Activated CD4-positive, CD25-positive, alpha-beta regulatory T cell treated with anti-CD3 and anti-CD28 coated beads, Interleukin-2, amount 50 U/mL, for 24 hours (primary cell): ENCODE data around the gene EIF1B.
A peak's percentile ranks its signal among the peaks of the same experiment; 100 is the strongest.

Experiments
- ATAC-seq, 2 donors: fragments of 150-1000 bp; cut with Tn5 transposase; one replicate each; pipeline ENCODE4 v1.10.0; 2021; ENCODE audit warnings: mild to moderate bottlenecking in 1 of 2, moderate library complexity in 1 of 2

Gene EIF1B

DNA sequence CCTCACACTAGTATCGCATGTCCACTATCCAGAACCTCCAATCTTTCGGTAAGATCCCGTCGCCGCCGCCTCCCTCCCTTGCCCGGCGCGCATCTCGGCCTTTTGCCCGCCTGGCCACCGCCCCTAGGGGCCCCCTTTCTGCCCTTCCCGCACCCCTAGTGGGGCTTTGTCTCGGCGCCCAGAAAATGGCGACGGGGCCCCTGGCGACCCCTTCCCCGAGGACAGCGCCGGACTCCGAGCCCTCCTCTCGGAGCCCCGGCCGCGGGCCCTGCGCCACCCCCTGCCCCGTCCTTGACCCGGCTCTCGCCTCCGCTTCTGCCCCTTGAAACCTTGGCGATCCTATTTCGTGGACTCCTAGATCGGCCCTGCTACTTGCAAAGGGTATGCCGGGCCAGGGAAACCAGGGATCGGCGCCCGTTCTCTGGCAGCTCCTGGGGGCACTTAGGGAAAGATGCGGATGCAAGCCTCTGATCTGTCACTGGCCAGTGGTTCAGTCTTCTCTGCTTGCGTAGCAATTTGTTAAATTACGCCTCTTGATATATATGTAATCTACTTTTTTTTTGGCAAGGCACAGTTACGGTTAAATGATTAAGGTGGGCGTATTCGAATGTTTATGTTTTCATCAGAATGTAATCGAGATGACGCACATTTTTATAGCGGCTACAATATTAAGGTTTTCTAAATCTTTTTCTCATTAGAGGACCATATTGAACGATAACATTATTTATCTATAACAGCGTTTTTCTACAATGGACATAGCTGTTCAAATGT, 603 bp downstream of the EIF1B start:
- ATAC-seq, result peak; percentile 19 to 26

DNA sequence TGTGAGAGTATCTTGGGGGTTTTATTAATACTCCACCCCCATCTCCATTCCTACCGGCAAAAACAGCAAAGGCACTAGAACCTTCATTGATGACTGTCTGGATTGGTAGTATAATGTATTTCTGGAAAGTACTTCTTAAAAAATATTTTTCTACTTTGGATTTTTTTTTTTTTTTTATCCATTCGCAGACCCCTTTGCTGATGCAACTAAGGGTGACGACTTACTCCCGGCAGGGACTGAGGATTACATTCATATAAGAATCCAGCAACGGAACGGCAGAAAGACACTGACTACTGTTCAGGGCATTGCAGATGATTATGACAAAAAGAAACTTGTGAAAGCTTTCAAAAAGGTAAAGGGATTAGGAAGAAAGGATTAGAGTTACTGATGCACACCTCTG, 1.2 kb downstream of the EIF1B start:
- no peak for ATAC-seq

DNA sequence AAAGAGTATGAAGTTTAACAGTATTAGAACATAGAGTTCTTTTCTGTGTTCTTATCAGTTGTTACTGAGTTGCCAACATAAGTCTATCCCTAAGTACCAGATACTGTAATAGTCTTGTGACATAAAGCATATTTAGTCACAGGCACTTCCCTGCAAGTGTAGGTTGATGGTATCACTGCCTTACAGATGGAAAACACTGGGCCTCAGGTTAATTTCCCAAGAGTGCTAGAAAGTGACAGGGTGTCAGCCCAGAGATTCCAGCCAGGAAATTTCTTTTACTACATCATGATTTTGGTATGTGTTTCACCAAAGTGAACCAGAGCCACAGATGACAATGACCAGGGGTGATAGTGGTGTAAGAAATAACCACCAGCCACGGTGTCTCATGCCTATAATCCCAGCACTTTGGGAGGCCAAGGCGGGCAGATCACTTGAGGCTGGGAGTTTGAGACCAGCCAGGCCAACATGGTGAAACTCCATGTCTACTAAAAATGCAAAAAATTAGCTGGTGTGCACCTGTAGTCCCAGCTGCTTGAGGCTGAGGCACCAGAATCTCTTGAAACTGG, 3.2 kb downstream of the EIF1B start:
- ATAC-seq, result no peak

DNA sequence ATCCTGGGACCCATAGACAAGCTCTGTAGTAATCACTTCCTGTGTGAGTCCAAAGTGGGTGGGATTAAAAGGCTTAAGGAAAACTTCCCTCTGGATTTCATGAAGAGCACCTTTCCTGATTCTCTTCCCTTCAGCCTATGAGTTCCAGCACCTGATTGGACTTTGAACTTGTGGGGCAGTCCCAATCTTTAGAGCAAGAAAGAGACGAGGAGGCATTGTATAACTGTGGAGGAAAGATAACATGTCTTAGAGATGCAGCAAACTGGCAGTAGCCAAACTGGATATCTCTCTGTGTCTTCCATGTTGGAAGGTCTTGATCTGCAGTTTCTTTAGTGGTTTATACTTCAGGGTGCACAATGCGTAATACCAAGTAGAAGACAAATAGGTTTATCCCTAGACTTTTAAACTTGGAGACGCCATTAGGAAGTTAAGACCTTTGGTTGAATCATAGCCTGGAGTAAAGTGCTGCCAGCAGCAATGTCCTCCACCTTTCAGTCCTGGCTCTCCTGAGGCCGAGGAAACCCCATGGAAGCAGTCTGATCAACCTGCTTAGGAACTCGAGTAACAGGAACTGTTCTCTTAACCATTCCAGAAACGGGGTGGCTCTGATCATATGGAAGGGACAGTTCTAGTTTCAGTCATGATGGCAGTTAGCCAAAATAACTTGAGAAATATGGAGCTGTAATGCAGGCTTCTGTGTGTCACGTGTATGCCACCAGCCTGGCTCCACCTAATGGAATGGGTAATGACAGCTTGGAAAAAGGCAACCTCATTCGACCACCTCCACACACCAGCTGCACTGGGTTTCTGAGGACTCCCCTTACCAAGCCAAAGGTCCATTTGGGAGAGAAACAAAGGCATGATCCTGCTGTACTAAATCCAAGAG, 4.7 kb downstream of the EIF1B start:
- ATAC-seq, result no peak

DNA sequence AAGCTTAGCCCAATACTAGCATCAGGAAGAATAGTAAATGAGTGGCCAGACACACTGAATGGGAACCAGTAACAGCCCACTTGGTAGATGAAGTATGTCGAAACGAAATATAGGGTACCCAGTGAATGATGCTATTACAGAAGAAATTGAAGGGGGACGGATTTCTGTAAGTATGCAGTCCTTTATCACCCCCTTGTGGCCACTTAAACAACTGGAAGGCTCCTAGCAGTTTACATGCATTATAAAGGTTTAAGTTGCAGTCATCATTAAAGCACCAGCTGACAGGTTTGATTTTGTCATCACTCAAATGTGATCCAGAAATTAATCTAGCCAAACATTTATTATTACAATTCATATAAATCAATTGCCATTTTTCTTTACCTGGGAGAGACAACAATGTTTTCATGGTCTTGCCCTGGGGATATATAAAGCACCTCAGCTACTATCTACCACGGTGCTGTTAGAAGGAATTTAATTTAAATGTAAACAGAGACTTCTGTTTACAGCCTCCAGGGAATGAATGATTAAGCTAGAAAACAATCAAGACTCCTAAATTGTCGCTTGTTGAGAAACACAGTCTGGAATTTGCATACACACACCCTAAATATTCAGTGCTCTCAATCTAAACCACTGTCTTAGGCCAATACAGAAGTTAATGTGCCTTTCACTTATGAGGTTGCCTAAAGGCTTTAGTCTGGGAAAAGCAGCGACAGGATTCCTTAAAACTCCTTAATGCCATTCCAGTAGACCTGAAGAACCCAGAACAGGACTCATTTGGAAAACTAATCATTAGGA, 7.8 kb downstream of the EIF1B start:
- peak; percentile 76 to 80 for ATAC-seq

DNA sequence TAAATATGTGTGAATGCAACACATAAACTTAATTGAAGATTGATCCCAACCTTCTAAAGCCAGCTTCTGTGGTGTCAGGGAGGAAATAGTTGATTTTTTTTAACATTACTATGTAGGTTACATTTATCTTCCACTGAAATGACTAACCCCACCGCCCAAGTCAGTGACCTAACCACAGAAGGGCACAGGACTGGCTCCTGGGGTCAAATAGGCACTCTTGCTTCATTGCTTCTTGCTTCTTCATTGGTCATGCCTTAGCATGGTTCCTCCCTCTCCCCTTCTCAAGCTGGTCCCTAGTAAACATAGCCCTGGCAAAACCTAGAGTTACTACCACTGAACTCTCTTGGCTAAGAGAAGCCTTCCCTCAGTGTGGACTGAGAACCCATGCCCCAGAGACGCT, 12.3 kb downstream of the EIF1B start:
- ATAC-seq, result peak in 1 of 2 donors; percentile 25

DNA sequence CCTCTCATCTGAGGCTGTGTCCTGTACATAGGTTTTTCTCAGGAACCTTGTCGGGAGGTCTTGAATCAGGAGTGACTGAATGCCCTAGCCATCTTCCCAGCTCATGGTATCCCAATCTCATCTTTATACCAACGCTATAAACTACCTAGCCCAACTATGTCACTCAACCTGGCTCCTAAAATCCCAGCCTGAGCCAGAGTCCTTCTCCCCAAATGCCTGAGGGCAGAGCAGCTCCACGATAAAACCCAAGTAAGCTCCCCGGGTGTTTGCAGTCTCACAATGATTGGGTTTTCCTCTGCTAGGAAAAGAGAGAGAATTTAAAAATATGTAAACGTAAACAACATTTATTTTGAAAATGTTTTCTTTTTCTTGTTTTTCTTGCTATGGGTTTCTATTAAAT, 14.4 kb downstream of the EIF1B start:
- ATAC-seq, result no peak

DNA sequence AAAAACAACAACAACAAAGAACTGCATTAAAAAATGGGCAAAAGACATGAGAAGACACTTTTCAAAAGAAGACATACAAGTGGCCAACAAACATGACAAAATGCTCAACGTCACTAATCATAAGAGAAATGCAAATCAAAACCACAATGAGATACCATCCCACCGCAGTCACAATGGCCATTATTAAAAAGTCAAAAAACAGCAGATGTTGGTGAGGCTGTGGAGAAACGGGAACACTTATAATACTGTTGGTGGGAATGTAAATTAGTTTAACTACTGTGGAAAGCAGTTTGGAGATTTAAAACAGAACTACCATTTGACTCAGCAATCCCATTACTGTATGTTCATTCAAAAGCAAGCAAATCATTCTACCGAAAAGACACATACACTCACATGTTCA, 15.1 kb downstream of the EIF1B start:
- ATAC-seq, result no peak

DNA sequence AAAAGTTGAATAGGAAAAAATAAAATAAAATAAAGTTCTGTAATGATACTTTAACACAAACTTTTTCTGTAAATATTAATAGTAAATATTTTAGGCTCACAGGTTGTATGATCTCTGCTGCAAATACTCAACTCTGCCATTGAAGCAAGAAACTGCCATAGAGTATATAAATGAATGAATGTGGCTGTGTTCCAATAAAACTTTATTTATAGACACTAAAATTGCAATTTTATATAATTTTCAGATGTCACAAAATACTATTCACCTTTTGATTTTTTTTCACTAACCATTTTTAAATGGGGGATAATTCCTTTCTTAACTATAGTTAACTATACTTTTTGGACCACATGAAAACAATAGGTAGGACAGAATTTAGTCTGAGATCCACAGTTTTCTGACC, 16.0 kb downstream of the EIF1B start:
- no peak for ATAC-seq

DNA sequence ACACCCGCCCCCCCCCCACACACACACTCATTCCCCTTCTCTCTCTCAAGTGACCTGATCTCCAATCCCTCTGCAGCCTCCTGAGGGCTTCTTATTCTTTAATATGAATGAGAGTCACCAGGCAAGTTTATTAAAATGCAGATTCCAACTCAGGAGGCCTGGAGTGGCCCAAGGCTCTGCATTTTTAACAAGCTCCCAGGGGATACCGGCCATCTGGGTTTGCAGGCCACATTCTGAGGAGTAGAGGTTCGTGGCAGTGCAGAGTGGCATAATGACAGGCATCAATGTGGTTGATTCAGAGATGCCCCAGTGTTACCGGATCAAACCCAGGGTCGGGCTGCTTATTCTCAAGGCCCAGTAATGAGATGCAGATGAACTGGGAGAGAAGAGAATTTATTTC, 18.9 kb downstream of the EIF1B start:
- ATAC-seq, result no peak

DNA sequence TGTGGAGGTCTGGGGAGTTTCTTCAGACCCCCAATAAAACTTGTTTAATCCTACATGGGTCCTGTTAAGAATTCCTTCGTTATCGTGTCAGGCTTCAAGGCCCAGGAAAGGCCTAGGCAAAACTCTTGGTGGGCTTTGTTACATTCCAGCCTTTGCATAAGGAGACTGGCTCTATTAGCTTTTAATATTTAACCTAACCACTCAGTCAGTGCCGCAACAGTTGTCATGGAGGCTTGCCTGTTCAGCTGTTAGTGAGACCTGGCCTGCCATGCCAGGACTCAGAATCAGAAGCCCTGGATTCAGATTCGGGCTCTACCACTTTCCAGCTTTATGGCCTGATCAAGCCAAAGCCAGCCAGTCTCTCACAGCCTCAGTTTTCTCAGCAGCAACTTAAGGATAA, 19.6 kb downstream of the EIF1B start:
- no peak for ATAC-seq

DNA sequence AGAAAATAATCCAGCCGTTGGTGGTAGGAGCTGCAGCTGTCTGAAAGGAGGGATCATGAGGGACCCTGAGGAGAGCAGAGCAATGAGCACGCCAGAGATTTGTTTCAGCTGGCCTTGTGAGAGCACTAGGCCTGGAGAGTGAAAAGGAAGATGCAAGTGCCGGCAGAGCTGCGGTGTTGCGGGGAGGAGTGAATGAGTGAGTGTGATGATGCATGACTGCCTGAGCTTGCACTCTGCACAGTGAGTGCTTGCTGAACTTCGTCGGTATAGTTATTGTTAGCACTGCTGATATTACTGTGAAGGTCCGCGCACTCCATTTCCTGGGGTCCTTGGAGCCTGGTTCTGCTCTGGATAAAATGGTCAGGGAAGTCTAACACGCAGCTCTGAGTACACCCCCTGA, 23.2 kb downstream of the EIF1B start:
- no peak for ATAC-seq

DNA sequence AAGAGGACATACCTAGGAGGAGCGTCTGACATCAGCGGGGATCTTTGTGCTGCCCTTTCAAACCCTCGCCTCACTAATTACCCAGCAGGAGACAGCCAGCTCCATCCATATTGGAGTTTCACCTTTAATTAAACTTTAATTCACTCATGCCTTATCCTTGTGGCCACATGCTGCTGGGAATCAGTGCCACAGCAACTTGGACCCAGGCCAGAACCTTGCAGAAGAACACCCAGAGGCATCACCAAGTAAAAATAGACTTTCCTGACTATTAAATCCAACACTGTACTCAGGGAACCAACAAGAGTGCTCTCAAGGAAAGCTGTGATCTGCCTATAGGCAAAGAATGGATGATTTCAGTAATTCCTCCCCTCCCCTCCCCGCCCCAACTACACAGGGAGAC, 23.9 kb downstream of the EIF1B start:
- ATAC-seq, result no peak

DNA sequence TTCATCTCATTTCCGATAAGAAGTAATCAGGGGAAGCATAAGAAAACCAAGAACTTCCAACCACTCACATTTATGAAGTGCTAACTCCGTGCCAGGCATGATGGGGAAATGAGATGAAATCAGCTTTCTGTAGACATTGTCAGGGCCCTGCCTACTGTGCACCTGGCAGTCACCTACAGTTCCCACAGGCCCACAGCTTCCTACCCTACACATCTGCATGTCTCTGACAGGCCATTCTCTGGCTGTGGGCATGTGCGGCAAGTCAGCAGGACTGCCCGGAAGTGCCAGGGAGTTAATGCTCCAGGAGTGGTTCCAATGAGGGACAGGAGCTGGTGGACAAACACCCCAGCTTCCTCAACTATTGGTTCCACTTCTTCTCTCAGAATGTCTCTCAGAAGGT, 24.3 kb downstream of the EIF1B start:
- no peak for ATAC-seq

DNA sequence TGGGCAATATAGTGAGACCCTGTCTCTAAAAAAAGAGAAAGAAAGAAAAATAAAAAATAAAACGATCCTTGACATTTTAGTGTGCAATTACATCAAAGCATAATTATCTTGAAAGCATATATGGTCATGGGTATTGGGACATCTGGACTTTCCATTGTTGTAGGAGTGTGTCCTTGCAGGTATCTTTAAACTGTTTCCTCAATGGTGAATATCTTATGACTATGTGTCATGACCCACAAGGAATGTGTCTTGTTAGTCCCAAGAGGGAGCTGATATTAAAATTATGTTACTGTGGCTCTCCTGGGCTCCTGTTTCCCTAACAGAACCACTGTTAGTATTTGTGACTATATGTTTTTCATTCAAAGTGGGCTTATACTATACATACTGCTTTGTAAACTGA, 26.6 kb downstream of the EIF1B start:
- no peak for ATAC-seq

DNA sequence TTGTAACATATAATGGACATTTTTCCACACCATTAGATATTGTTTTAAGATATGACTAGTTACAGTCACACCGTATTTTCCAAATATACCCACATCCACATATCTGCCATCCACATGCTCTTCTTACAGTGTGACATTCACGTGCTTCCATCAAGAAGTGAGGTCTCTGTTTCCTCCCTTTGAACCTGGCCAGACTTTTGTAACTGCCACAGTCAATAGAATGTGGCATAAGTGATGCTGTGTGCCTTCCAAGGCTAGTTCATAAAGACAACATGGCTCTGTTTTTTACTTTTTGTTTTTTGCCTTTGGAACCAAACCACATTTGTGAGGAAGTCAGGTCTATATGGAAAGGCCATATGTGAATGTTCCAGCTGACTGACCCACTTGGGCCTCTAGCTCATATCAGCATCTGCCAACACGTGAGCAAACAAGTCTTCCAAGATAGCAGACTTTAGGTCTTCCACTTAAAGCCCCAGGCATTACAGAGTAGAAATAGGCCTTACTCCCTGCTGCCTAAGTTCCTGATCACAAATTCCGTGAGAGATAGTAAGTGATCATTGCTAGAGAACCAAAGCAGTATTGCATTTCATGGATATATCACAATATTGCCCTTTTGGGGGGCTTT, 27.1 kb downstream of the EIF1B start:
- no peak for ATAC-seq

DNA sequence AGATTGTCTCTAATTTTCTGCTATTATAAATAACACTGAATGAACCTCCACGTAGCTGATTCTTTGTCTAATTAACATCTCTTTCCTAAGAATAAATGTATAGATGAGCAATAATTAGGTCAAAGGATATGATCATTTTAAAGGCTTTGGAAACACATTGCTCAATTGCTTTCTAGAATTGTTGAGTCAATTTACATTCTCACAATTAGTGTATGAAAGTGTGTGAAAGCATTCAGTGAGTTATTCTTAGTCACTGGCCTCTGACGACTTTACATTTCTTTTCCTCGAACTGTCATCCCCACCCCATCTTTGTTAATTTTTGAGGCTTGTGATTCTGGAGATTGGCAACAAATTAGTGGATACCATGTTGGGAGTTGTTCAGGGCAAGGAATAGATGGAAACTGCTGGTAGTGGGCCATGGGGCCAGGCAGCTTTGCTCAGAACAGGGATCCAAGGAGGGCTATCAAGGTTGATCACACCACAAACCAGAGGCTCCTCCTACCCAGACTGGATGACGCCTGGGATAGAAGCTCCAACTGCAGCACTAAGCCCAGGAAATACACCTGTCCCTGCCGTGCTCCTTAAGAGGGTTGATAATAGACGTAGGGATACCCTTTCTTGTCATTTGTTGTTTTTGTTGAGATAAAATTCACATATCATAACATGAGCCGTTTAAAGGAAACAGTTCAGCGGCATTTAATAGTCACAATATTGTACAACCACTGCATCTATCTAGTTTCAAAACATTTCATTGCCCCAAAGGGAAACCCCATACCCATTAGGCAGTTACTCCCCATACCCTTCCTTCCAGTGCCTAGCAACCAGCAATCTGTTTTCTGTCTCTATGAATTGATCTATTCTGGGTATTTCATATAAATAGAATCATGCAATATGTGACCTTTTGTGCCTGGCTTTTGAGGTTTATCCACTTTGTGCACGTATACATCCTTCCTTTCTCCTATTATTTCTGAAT, 27.9 kb downstream of the EIF1B start:
- ATAC-seq, result peak; percentile 80 to 82

DNA sequence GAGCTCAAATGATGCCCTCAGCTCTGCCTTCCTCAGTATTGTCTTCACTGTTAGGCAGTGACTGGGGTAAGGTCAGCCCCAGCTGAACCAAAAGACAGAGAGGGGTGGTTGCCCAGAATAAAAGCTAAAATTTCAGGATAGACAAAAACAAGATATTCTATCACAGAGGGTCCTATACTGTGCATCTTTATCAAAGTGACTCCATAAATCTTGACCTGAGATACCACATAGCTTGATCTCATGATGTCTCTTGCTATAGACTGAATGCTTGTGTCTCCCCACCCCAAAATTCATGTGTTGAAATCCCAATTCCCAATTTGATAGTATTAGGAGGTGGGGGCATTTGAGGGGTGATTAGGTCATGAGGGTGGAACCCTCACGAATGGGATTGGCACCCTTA, 30.4 kb downstream of the EIF1B start:
- no peak for ATAC-seq

DNA sequence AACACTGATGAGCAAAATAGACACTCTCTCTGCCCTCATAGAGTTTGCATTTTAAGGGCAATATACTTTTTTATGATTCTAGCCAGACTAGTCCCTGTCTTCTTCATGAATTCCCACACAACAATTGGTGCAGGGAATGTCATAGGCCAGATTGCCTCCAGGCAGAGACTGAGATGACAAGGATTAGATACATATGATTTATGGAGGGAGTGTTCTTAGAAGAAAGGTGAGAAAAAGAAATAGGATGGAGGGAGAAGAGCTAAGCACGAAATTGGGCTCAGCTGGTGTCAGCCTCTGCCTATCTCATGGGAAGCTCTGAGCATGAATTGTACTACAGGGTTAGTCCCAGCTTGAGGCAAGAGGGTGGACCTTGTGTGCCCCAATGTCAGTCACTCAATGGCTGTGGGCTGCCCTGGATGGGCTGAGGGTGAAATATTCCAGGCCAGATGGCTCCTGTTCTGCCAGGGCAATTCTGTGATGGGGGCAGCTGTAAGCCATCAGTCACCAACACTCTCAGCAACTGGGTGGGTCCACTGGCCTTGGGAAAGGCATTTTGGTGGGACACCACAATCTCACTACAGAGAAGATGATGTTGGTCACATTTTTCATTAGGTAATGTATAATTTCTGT, 31.1 kb downstream of the EIF1B start:
- ATAC-seq, result no peak

DNA sequence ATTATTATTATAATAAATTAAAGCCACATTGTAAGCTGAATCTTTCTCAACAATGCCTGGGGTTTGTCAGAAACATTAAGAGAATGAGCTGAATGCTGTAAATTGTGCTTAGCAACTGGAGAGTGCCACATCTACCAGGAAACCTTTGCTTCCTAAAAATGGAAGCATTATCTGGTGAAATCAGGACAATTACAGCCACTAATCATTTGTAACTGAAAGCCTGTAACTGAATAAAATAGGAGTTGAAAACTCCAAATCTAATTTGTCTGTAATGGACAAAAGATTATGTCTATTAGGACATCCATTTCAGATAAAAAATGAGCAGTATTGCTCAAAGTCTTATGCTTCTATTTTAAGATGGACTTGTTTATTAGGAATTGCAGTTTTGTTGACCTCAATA, 32.2 kb downstream of the EIF1B start:
- no peak for ATAC-seq

DNA sequence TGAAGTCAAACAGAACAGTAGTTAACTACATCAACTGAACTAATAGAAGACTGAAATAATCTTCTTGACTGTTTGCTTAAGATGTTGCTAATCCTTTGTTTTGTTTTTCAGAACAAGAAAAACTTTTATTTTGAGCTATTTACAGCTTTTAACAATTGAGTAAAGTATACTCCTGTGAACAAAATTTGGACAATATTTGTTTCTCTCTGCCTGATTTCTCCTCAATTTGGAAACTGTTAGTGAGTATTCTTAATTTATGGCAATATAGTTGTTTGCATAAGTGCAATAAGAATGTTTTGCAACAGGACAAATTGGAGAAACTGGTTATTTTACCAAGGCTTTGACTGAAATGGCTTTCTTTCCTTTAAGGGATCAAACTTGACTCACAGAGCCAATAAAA, 41.0 kb downstream of the EIF1B start:
- ATAC-seq, result no peak
